HCT116 (cell line): Measurements from ENCODE around the gene YOD1. TPM values are rescaled to one million over a fixed set of nuclear protein-coding genes. Genes with fewer than 3 reads are reported as not detected.
A peak's percentile ranks its signal among the peaks of the same experiment; 100 is the strongest.

Experiments
- ATAC-seq: fragments of 200-7000 bp; cut with Tn5 transposase; 2 replicates; pipeline ENCODE4 v1.9.1; 2020; ENCODE audit warnings: mild to moderate bottlenecking, moderate library complexity
- BruUV-seq: library from RNA; stranded (reverse); fragments of 400-500 nt; replicated peaks from 2 replicates; lab custom pipeline; 2021; lab: Mats Ljungman, UMichigan
- CTCF ChIA-PET: fragments of 300-600 bp; sonication (Branson Sonifier 250); formaldehyde crosslinking; loops from one replicate; lab custom pipeline; 2021; ENCODE audit warnings: antibody characterized with exemption; lab: Charles Lee
- POLR2A ChIA-PET: fragments of 300-600, 350-600 bp; sonication (Branson Sonifier 250); formaldehyde crosslinking; loops from one replicate; lab custom pipeline; 2021; ENCODE audit warnings: antibody characterized with exemption; lab: Charles Lee
- RAD21 ChIA-PET, 2 experiments: fragments of 300-600 bp; sonication (Branson Sonifier 250); formaldehyde crosslinking; loops; one replicate each; lab custom pipeline; 2023; ENCODE audit warnings: low total read pairs in 2 of 2; ENCODE audit not compliant: uncharacterized antibody in 2 of 2, unreplicated experiment in 2 of 2, low non-redundant PET in 1 of 2; lab: Charles Lee
- DNase-seq: peaks from one replicate; pipeline ENCODE4 v3.0.0-alpha.2; 2010; ENCODE audit warnings: low read depth, low spot score
- H2AFZ ChIP-seq: fragments of 200-600 bp; shearing (Covaris generic), sonication (generic); 2 replicates; pipeline ENCODE4 v1.6.1; 2017; ENCODE audit warnings: low read depth, mixed run types, mixed read lengths, antibody characterized with exemption, low read length; ENCODE audit not compliant: poor library complexity, severe bottlenecking
- H3K27ac ChIP-seq: 2 replicates; pipeline ENCODE4 v1.5.1; 2012; ENCODE audit warnings: low read depth, low read length
- H3K27me3 ChIP-seq: fragments of 200-600 bp; sonication (generic); 2 replicates; pipeline ENCODE4 v1.6.1; 2016; ENCODE audit warnings: mixed run types, low read length, mixed read lengths; ENCODE audit not compliant: insufficient read depth
- H3K36me3 ChIP-seq, 2 experiments: fragments of 200-500 bp in 1 of 2; fragments of 200-600 bp in 1 of 2; sonication (Bioruptor generic) in 1 of 2; sonication (generic) in 1 of 2; 2 replicates each; pipeline versions ENCODE4 v1.5.1 to v1.6.1; 2014 to 2016; ENCODE audit warnings: low read length in 2 of 2, inconsistent platforms in 1 of 2, mixed read lengths in 1 of 2, mixed run types in 1 of 2; ENCODE audit not compliant: insufficient read depth in 2 of 2, control insufficient read depth in 1 of 2
- H3K4me1 ChIP-seq, 2 experiments: fragments of 200-600 bp in 1 of 2; sonication (generic) in 1 of 2; 2 replicates each; pipeline versions ENCODE4 v1.5.1 to v1.6.1; 2012 to 2017; ENCODE audit warnings: low read length in 2 of 2, inconsistent platforms in 1 of 2, mild to moderate bottlenecking in 1 of 2, mixed read lengths in 1 of 2, mixed run types in 1 of 2, moderate library complexity in 1 of 2; ENCODE audit not compliant: insufficient read depth in 2 of 2, control insufficient read depth in 1 of 2
- H3K4me2 ChIP-seq: fragments of 200-600 bp; sonication (generic); 2 replicates; pipeline ENCODE4 v1.6.1; 2017; ENCODE audit warnings: mixed run types, low read length, mixed read lengths
- H3K4me3 ChIP-seq, 2 experiments: fragments of 200-600 bp in 1 of 2; sonication (generic) in 1 of 2; replicated peaks in 1 of 2; 2 replicates each; pipeline ENCODE4 v1.5.1; 2011 to 2016; ENCODE audit warnings: low read length in 2 of 2, control low read depth in 1 of 2, low read depth in 1 of 2, mild to moderate bottlenecking in 1 of 2, mixed read lengths in 1 of 2, mixed run types in 1 of 2
- H3K79me2 ChIP-seq: fragments of 200-600 bp; sonication (generic); 2 replicates; pipeline ENCODE4 v1.6.1; 2017; ENCODE audit warnings: mild to moderate bottlenecking, mixed run types, low read length, moderate library complexity, mixed read lengths; ENCODE audit not compliant: insufficient read depth
- H3K9ac ChIP-seq: fragments of 200-600 bp; sonication (generic); 2 replicates; pipeline ENCODE4 v1.6.1; 2016; ENCODE audit warnings: low read length, mixed read lengths
- H3K9me2 ChIP-seq: fragments of 200-600 bp; sonication (generic), shearing (Covaris generic); 2 replicates; pipeline ENCODE4 v1.6.1; 2017; ENCODE audit warnings: mixed run types, mild to moderate bottlenecking, moderate library complexity; ENCODE audit not compliant: insufficient read depth
- H3K9me3 ChIP-seq, 2 experiments: fragments of 200-500 bp in 1 of 2; fragments of 200-600 bp in 1 of 2; sonication (Bioruptor generic) in 1 of 2; sonication (generic) in 1 of 2; 2 replicates each; pipeline ENCODE4 v1.6.1; 2014 to 2017; ENCODE audit warnings: low read length in 2 of 2, mixed read lengths in 2 of 2, inconsistent platforms in 1 of 2, low read depth in 1 of 2, mild to moderate bottlenecking in 1 of 2, mixed run types in 1 of 2, moderate library complexity in 1 of 2; ENCODE audit not compliant: control insufficient read depth in 1 of 2, insufficient read depth in 1 of 2
- H4K20me1 ChIP-seq: fragments of 200-600 bp; sonication (generic), shearing (Covaris generic); 2 replicates; pipeline ENCODE4 v1.6.1; 2017; ENCODE audit warnings: mixed run types, mild to moderate bottlenecking, moderate library complexity; ENCODE audit not compliant: insufficient read depth
- CEBPB ChIP-seq: IDR thresholded peaks from 2 replicates; pipeline ENCODE4 v1.6.1; 2012; ENCODE audit warnings: low read depth
- CTCF ChIP-seq, 3 experiments: fragments of 200-600 bp in 1 of 3; sonication (generic) in 1 of 3; IDR thresholded peaks in 2 of 3; conservative IDR thresholded peaks in 1 of 3; 2 replicates each; pipeline ENCODE4 v1.5.1; 2012 to 2017; ENCODE audit warnings: low read depth in 2 of 3, low read length in 2 of 3, antibody characterized with exemption in 1 of 3, borderline replicate concordance in 1 of 3, control low read depth in 1 of 3, mild to moderate bottlenecking in 1 of 3, mixed read lengths in 1 of 3, mixed run types in 1 of 3, moderate library complexity in 1 of 3; ENCODE audit not compliant: insufficient read depth in 1 of 3
- EGR1 ChIP-seq: IDR thresholded peaks from 2 replicates; pipeline ENCODE4 v1.6.1; 2012; ENCODE audit warnings: low read depth
- EZH2 ChIP-seq: fragments of 200-600 bp; sonication (generic); IDR thresholded peaks from 2 replicates; pipeline ENCODE4 v1.6.1; 2017; ENCODE audit warnings: antibody characterized with exemption, mixed run types
- EZH2phosphoT487 ChIP-seq: fragments of 200-600 bp; IDR thresholded peaks from 2 replicates; pipeline ENCODE4 v1.6.1; 2018; ENCODE audit warnings: antibody characterized with exemption, borderline replicate concordance
- FOSL1 ChIP-seq: IDR thresholded peaks from 2 replicates; pipeline ENCODE4 v1.6.1; 2012; ENCODE audit warnings: low read depth
- JUND ChIP-seq: IDR thresholded peaks from 2 replicates; pipeline ENCODE4 v1.6.1; 2012
- RAD21 ChIP-seq: IDR thresholded peaks from 2 replicates; pipeline ENCODE4 v1.6.1; 2012; ENCODE audit warnings: low read depth, mild to moderate bottlenecking
- SRF ChIP-seq: IDR thresholded peaks from 2 replicates; pipeline ENCODE4 v1.6.1; 2012; ENCODE audit warnings: low read depth
- TCF7L2 ChIP-seq: IDR thresholded peaks from 2 replicates; pipeline ENCODE4 v1.7.0; 2011; ENCODE audit warnings: borderline replicate concordance, inconsistent platforms; ENCODE audit not compliant: insufficient read depth, insufficient read length; ENCODE audit errors: extremely low read depth
- ZFX ChIP-seq: fragments of 450-650 bp; IDR thresholded peaks from 2 replicates; pipeline ENCODE4 v1.6.1; 2017
- ZNF274 ChIP-seq: fragments of 200-500 bp; sonication (Bioruptor generic); IDR thresholded peaks from 2 replicates; pipeline ENCODE4 v1.6.1; 2014; ENCODE audit warnings: mild to moderate bottlenecking, low read depth, low read length, inconsistent platforms
- intact Hi-C: fragments of 100-400 bp; cut with micrococcal nuclease; formaldehyde crosslinking; loops from 2 replicates; pipeline ENCODE4 v1.10.0; 2022
- total RNA-seq: library from RNA; stranded (reverse); gene quantifications from one replicate; pipeline ENCODE4 v1.2.1, GENCODE V29; 2021; ENCODE audit not compliant: unreplicated experiment

YOD1 gene
- total RNA-seq, 1 experiment from 2014 or later: 13.6 TPM

- TF ChIP-seq JUND (no peak; the same call in 1 of the 2 replicates), EZH2phosphoT487 (no peak), CEBPB (no peak), TCF7L2 (peak; percentile 88)
- TF ChIP-seq, all 23 proteins: peak for 9
Measured at GRCh38 chr1:207050480-207051190, 373 bp downstream of the YOD1 start (continued).

GRCh38 chr1:207049974-207050391 is 1.0 kb downstream of the YOD1 start:
- Histone ChIP-seq H3K9me2 (no peaks in the 10 kb centered on the region), H4K20me1 (peaks cover 8% of the 10 kb centered on the region; the same call in 1 of the 2 replicates), H3K79me2 (peaks cover 58% of the 10 kb centered on the region), H3K4me3 (peak overlapping the region; percentile 88 to 90), H2AFZ (no peak overlapping the region), H3K27me3 (no peaks in the 10 kb centered on the region), H3K4me1 (peaks cover 11 to 29% of the 10 kb centered on the region in 2 experiments), H3K9me3 (no peaks in the 10 kb centered on the region), H3K4me2 (peak overlapping the region; percentile 73), H3K36me3 (peaks cover 14 to 30% of the 10 kb centered on the region in 2 experiments), H3K27ac (peak overlapping the region; percentile 85), H3K9ac (peak overlapping the region; percentile 96)
- TF ChIP-seq JUND: no peak
- TF ChIP-seq EGR1: 0 out of 2 replicates have a peak, but pooled peaks have one; percentile 12
- no peak for TF ChIP-seq SRF
- no peak for TF ChIP-seq ZNF274
- TF ChIP-seq CTCF (IDR thresholded peaks at IDR 0.05 in 2 of 3, conservative IDR thresholded peaks at IDR 0.05 in 1 of 3; ENCODE audit: borderline replicate concordance in 1 of 3, insufficient read depth in 1 of 3, low read depth in 2 of 3, low read length in 2 of 3): peak; percentile 71 to 86 (median 76)
- TF ChIP-seq TCF7L2: no peak
- TF ChIP-seq CEBPB: peak; percentile 46; the same call in 1 of the 2 replicates
- 0 out of 2 replicates have a peak, but pooled peaks have one; percentile 17 for TF ChIP-seq FOSL1
- TF ChIP-seq EZH2: no peak
- TF ChIP-seq ZFX: no peak
- TF ChIP-seq RAD21: peak; percentile 67
- DNase-seq (no peak), ATAC-seq (no peak)
- no TSS peak for BruUV-seq
- RAD21 ChIA-PET: interaction anchor here in 1 of 2 experiments (0.6 kb wide), 1 partner anchor 243 kb away, joined by 3 read pairs; no protein-coding TSS in a partner anchor
- intact Hi-C loops: loop anchor here (2.0 kb wide), 1 partner anchor 45 kb away; no protein-coding TSS in a partner anchor
- CTCF ChIA-PET: interaction anchor here (1.1 to 1.2 kb wide), 4 partner anchors 10 to 35 kb away, joined by 3 to 8 read pairs (median 4); partner anchors contain the start of gene C1orf116
- POLR2A ChIA-PET: no interaction called here
